HepG2 (cell line): ENCODE data around the gene HYCC2. TPM values are rescaled to one million over a fixed set of nuclear protein-coding genes. Genes with fewer than 3 reads are reported as not detected.

Experiments used
- ARID2 ChIP-seq: sonication (generic); formaldehyde crosslinking; IDR thresholded peaks from 2 replicates; pipeline ENCODE4 v1.8.1; 2022; ENCODE audit warnings: mild to moderate bottlenecking, missing genetic modification reagents, borderline replicate concordance
- DR1 ChIP-seq: sonication (generic); formaldehyde crosslinking; IDR thresholded peaks from 2 replicates; pipeline ENCODE4 v1.8.0; 2021; ENCODE audit warnings: mild to moderate bottlenecking, missing genetic modification reagents, inconsistent platforms
- NR1H2 ChIP-seq: sonication (generic); formaldehyde crosslinking; IDR thresholded peaks from 2 replicates; pipeline ENCODE4 v1.8.1; 2022; ENCODE audit warnings: low read depth, missing genetic modification reagents, borderline replicate concordance
- TMF1 ChIP-seq: sonication (generic); formaldehyde crosslinking; IDR thresholded peaks from 2 replicates; pipeline ENCODE4 v1.8.1; 2022; ENCODE audit warnings: low read depth, missing genetic modification reagents
- ZBTB42 ChIP-seq: sonication (generic); formaldehyde crosslinking; IDR thresholded peaks from 2 replicates; pipeline ENCODE4 v1.5.0; 2020; ENCODE audit warnings: mild to moderate bottlenecking, missing genetic modification reagents
- ZNF253 ChIP-seq: sonication (generic); formaldehyde crosslinking; IDR thresholded peaks from 2 replicates; pipeline ENCODE4 v1.8.0; 2022; ENCODE audit warnings: mild to moderate bottlenecking, missing genetic modification reagents, borderline replicate concordance
- polyA plus RNA-seq, 8 experiments: library from polyadenylated mRNA; depleted of rRNA in 3 of 8; stranded (reverse) in 7 of 8; unstranded in 1 of 8; fragments of >200 nt; fragmentation: Illumina TruSeq in 4 of 8; extraction: Trizol in 4 of 8; gene quantifications; 2 replicates each; pipeline versions ENCODE4 v1.2.1 to v1.2.3, GENCODE V29; 2011 to 2016; ENCODE audit warnings: low read depth in 4 of 8, missing spikeins in 1 of 8, mixed read lengths in 1 of 8; ENCODE audit not compliant: insufficient read depth in 1 of 8
- total RNA-seq, 5 experiments: library from RNA; depleted of rRNA; stranded (reverse); fragments of >200 nt; fragmentation: Illumina TruSeq; extraction: Trizol; gene quantifications; 2 replicates each; pipeline ENCODE4 v1.2.3, GENCODE V29; 2016; ENCODE audit warnings: low read depth in 1 of 5
- TF ChIP-seq, protein P1 (sequence below): sonication (generic); formaldehyde crosslinking; IDR thresholded peaks from 2 replicates; pipeline ENCODE4 v1.5.0; 2020; ENCODE audit warnings: mild to moderate bottlenecking, missing genetic modification reagents
- TF ChIP-seq, protein P2 (sequence below): sonication (generic); formaldehyde crosslinking; IDR thresholded peaks from 2 replicates; pipeline ENCODE4 v1.4.0; 2020; ENCODE audit warnings: missing genetic modification reagents
- TF ChIP-seq, protein P3 (sequence below): sonication (generic); formaldehyde crosslinking; IDR thresholded peaks from 2 replicates; pipeline ENCODE4 v1.8.1; 2023; ENCODE audit warnings: mild to moderate bottlenecking, missing genetic modification reagents
- TF ChIP-seq, protein P4 (sequence below): sonication (generic); formaldehyde crosslinking; IDR thresholded peaks from 2 replicates; pipeline ENCODE4 v1.5.0; 2020; ENCODE audit warnings: missing genetic modification reagents
- TF ChIP-seq, protein P5 (sequence below): sonication (generic); formaldehyde crosslinking; IDR thresholded peaks from 2 replicates; pipeline ENCODE4 v1.4.0; 2020; ENCODE audit warnings: missing genetic modification reagents, borderline replicate concordance
- TF ChIP-seq, protein P6 (sequence below): sonication (generic); formaldehyde crosslinking; IDR thresholded peaks from 2 replicates; pipeline ENCODE4 v1.8.0; 2022; ENCODE audit warnings: mild to moderate bottlenecking, missing genetic modification reagents; ENCODE audit not compliant: insufficient replicate concordance
- TF ChIP-seq, protein P7 (sequence below): IDR thresholded peaks from 2 replicates; pipeline ENCODE4 v1.6.1; 2016; ENCODE audit warnings: mild to moderate bottlenecking, missing biosample characterization, missing genetic modification reagents

HYCC2 gene
- total and polyA plus RNA-seq, 2 of the 13 experiments (the other 11 are each of a cell fraction or from before 2014, with no cell fraction given) = 4.7 to 13.9 TPM

DNA sequence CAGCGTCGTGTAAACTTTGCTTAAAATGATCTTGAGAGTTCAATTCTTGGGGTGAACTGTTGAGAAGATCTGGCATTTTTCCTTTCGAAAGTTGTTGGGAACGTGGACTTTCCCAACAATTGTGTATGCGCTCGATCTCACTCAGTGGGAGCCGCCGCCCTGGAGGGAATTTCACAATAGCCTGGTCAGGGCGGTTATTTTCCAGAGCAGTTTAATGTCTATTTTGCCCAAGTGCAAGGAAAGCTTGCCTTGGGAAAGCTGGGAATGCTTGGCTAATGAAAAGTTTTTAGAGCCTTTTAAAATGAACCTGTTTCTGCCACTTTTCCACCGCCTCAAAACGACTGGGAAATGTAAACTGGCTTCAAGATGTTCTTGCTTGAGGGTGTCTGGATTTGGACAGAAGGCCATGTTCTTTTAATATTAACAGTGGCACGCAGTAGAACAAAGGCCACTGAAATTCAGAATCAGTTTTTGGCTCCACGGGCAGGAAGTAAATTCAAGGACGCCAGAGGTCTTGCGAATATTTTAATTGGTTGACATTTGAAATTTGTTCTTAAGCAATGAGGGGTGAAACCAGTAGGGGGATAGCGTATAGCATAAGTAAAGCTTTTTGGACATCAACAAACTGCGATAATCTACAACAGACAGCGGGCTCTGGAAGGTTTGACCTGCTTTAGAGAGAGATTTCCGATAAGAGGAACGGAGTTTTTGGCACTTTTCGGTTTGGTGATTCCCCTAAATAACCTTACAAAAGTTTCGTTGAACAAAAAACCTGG, 45.7 kb upstream of the HYCC2 start (continued):
- TF ChIP-seq, protein P1, sequence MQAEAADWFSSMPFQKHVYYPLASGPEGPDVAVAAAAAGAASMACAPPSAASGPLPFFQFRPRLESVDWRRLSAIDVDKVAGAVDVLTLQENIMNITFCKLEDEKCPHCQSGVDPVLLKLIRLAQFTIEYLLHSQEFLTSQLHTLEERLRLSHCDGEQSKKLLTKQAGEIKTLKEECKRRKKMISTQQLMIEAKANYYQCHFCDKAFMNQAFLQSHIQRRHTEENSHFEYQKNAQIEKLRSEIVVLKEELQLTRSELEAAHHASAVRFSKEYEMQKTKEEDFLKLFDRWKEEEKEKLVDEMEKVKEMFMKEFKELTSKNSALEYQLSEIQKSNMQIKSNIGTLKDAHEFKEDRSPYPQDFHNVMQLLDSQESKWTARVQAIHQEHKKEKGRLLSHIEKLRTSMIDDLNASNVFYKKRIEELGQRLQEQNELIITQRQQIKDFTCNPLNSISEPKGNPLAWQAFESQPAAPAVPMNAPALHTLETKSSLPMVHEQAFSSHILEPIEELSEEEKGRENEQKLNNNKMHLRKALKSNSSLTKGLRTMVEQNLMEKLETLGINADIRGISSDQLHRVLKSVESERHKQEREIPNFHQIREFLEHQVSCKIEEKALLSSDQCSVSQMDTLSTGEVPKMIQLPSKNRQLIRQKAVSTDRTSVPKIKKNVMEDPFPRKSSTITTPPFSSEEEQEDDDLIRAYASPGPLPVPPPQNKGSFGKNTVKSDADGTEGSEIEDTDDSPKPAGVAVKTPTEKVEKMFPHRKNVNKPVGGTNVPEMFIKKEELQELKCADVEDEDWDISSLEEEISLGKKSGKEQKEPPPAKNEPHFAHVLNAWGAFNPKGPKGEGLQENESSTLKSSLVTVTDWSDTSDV (CRISPR knock-in tag) = no peak
- TF ChIP-seq, protein P2, sequence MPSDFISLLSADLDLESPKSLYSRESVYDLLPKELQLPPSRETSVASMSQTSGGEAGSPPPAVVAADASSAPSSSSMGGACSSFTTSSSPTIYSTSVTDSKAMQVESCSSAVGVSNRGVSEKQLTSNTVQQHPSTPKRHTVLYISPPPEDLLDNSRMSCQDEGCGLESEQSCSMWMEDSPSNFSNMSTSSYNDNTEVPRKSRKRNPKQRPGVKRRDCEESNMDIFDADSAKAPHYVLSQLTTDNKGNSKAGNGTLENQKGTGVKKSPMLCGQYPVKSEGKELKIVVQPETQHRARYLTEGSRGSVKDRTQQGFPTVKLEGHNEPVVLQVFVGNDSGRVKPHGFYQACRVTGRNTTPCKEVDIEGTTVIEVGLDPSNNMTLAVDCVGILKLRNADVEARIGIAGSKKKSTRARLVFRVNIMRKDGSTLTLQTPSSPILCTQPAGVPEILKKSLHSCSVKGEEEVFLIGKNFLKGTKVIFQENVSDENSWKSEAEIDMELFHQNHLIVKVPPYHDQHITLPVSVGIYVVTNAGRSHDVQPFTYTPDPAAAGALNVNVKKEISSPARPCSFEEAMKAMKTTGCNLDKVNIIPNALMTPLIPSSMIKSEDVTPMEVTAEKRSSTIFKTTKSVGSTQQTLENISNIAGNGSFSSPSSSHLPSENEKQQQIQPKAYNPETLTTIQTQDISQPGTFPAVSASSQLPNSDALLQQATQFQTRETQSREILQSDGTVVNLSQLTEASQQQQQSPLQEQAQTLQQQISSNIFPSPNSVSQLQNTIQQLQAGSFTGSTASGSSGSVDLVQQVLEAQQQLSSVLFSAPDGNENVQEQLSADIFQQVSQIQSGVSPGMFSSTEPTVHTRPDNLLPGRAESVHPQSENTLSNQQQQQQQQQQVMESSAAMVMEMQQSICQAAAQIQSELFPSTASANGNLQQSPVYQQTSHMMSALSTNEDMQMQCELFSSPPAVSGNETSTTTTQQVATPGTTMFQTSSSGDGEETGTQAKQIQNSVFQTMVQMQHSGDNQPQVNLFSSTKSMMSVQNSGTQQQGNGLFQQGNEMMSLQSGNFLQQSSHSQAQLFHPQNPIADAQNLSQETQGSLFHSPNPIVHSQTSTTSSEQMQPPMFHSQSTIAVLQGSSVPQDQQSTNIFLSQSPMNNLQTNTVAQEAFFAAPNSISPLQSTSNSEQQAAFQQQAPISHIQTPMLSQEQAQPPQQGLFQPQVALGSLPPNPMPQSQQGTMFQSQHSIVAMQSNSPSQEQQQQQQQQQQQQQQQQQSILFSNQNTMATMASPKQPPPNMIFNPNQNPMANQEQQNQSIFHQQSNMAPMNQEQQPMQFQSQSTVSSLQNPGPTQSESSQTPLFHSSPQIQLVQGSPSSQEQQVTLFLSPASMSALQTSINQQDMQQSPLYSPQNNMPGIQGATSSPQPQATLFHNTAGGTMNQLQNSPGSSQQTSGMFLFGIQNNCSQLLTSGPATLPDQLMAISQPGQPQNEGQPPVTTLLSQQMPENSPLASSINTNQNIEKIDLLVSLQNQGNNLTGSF = no peak
- TF ChIP-seq DR1 (CRISPR knock-in tag) (0 out of 2 replicates have a peak, but pooled peaks have one; percentile 10), ARID2 (no peak), TMF1 (CRISPR knock-in tag) (no peak), ZNF253 (CRISPR knock-in tag) (no peak), ZBTB42 (CRISPR knock-in tag) (no peak), NR1H2 (CRISPR knock-in tag) (no peak)
- TF ChIP-seq, protein P3, sequence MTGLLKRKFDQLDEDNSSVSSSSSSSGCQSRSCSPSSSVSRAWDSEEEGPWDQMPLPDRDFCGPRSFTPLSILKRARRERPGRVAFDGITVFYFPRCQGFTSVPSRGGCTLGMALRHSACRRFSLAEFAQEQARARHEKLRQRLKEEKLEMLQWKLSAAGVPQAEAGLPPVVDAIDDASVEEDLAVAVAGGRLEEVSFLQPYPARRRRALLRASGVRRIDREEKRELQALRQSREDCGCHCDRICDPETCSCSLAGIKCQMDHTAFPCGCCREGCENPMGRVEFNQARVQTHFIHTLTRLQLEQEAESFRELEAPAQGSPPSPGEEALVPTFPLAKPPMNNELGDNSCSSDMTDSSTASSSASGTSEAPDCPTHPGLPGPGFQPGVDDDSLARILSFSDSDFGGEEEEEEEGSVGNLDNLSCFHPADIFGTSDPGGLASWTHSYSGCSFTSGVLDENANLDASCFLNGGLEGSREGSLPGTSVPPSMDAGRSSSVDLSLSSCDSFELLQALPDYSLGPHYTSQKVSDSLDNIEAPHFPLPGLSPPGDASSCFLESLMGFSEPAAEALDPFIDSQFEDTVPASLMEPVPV = no peak
- TF ChIP-seq, protein P4, sequence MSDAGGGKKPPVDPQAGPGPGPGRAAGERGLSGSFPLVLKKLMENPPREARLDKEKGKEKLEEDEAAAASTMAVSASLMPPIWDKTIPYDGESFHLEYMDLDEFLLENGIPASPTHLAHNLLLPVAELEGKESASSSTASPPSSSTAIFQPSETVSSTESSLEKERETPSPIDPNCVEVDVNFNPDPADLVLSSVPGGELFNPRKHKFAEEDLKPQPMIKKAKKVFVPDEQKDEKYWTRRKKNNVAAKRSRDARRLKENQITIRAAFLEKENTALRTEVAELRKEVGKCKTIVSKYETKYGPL (CRISPR knock-in tag) = no peak
- TF ChIP-seq, protein P5, sequence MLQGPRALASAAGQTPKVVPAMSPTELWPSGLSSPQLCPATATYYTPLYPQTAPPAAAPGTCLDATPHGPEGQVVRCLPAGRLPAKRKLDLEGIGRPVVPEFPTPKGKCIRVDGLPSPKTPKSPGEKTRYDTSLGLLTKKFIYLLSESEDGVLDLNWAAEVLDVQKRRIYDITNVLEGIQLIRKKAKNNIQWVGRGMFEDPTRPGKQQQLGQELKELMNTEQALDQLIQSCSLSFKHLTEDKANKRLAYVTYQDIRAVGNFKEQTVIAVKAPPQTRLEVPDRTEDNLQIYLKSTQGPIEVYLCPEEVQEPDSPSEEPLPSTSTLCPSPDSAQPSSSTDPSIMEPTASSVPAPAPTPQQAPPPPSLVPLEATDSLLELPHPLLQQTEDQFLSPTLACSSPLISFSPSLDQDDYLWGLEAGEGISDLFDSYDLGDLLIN = 0 out of 2 replicates have a peak, but pooled peaks have one; percentile 16
- TF ChIP-seq, protein P6, sequence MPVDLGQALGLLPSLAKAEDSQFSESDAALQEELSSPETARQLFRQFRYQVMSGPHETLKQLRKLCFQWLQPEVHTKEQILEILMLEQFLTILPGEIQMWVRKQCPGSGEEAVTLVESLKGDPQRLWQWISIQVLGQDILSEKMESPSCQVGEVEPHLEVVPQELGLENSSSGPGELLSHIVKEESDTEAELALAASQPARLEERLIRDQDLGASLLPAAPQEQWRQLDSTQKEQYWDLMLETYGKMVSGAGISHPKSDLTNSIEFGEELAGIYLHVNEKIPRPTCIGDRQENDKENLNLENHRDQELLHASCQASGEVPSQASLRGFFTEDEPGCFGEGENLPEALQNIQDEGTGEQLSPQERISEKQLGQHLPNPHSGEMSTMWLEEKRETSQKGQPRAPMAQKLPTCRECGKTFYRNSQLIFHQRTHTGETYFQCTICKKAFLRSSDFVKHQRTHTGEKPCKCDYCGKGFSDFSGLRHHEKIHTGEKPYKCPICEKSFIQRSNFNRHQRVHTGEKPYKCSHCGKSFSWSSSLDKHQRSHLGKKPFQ (CRISPR knock-in tag) = no peak
- TF ChIP-seq, protein P7, sequence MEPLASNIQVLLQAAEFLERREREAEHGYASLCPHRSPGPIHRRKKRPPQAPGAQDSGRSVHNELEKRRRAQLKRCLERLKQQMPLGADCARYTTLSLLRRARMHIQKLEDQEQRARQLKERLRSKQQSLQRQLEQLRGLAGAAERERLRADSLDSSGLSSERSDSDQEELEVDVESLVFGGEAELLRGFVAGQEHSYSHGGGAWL (CRISPR knock-in tag) = no peak
